H9 (cell line): ENCODE results near the gene SERTAD2. TPM values are rescaled to one million over a fixed set of nuclear protein-coding genes. Genes with fewer than 3 reads are reported as not detected.

Experiments
- DNase-seq: peaks from one replicate; pipeline ENCODE4 v3.0.0-alpha.2; 2017
- H2AFZ ChIP-seq: one replicate; pipeline ENCODE4 v1.6.1; 2013; ENCODE audit warnings: mild to moderate bottlenecking, low read length, control low read depth, moderate library complexity
- H2AK5ac ChIP-seq: 2 replicates; pipeline ENCODE4 v1.6.1; 2013; ENCODE audit warnings: low read length, control low read depth, mixed read lengths; ENCODE audit not compliant: insufficient read length
- H2BK120ac ChIP-seq: one replicate; pipeline ENCODE4 v1.6.1; 2013; ENCODE audit warnings: low read depth, mild to moderate bottlenecking, low read length, control low read depth, inconsistent platforms; ENCODE audit not compliant: poor library complexity, severe bottlenecking
- H2BK12ac ChIP-seq: 2 replicates; pipeline ENCODE4 v1.6.1; 2013; ENCODE audit warnings: low read length, control low read depth, mixed read lengths, low read depth; ENCODE audit not compliant: insufficient read length
- H2BK15ac ChIP-seq: 2 replicates; pipeline ENCODE4 v1.6.1; 2013; ENCODE audit warnings: low read depth, low read length, control low read depth
- H2BK20ac ChIP-seq: one replicate; pipeline ENCODE4 v1.6.1; 2013; ENCODE audit warnings: low read depth, mild to moderate bottlenecking, low read length, control low read depth, inconsistent platforms; ENCODE audit not compliant: poor library complexity, severe bottlenecking
- H2BK5ac ChIP-seq: 2 replicates; pipeline ENCODE4 v1.6.1; 2013; ENCODE audit warnings: low read length, control low read depth, mixed read lengths; ENCODE audit not compliant: insufficient read length
- H3K14ac ChIP-seq: 2 replicates; pipeline ENCODE4 v1.6.1; 2013; ENCODE audit warnings: low read length, control low read depth; ENCODE audit not compliant: insufficient read depth
- H3K18ac ChIP-seq: 2 replicates; pipeline ENCODE4 v1.6.1; 2013; ENCODE audit warnings: low read depth, mild to moderate bottlenecking, mixed read lengths, low read length, control low read depth; ENCODE audit not compliant: insufficient read length
- H3K23ac ChIP-seq: 2 replicates; pipeline ENCODE4 v1.6.1; 2013; ENCODE audit warnings: low read length, control low read depth, mixed read lengths, low read depth; ENCODE audit not compliant: insufficient read length
- H3K23me2 ChIP-seq: 2 replicates; pipeline ENCODE4 v1.6.1; 2013; ENCODE audit warnings: low read depth, mild to moderate bottlenecking, mixed read lengths, low read length, control low read depth; ENCODE audit not compliant: insufficient read length, poor library complexity, severe bottlenecking
- H3K27ac ChIP-seq: 2 replicates; pipeline ENCODE4 v1.5.1; 2013; ENCODE audit warnings: low read length, control low read depth, mixed read lengths, low read depth; ENCODE audit not compliant: insufficient read length
- H3K27me3 ChIP-seq: 2 replicates; pipeline ENCODE4 v1.6.1; 2013; ENCODE audit warnings: low read length, control low read depth, inconsistent platforms; ENCODE audit not compliant: insufficient read depth
- H3K4ac ChIP-seq: 2 replicates; pipeline ENCODE4 v1.6.1; 2013; ENCODE audit warnings: low read depth, mild to moderate bottlenecking, control low read depth, inconsistent platforms, low read length, moderate library complexity
- H3K4me1 ChIP-seq: 2 replicates; pipeline ENCODE4 v1.6.1; 2013; ENCODE audit warnings: low read length, control low read depth, inconsistent platforms; ENCODE audit not compliant: insufficient read depth
- H3K4me2 ChIP-seq: 2 replicates; pipeline ENCODE4 v1.6.1; 2013; ENCODE audit warnings: low read length, control low read depth, mixed read lengths; ENCODE audit not compliant: insufficient read length, insufficient read depth
- H3K56ac ChIP-seq: 2 replicates; pipeline ENCODE4 v1.6.1; 2013; ENCODE audit warnings: low read depth, mild to moderate bottlenecking, mixed read lengths, low read length, control low read depth; ENCODE audit not compliant: insufficient read length
- H3K79me1 ChIP-seq: 2 replicates; pipeline ENCODE4 v1.6.1; 2013; ENCODE audit warnings: low read depth, mild to moderate bottlenecking, moderate library complexity, low read length, control low read depth, inconsistent platforms; ENCODE audit not compliant: insufficient read depth, poor library complexity, severe bottlenecking
- H3K79me2 ChIP-seq: 2 replicates; pipeline ENCODE4 v1.6.1; 2013; ENCODE audit warnings: low read length, control low read depth, inconsistent platforms; ENCODE audit not compliant: insufficient read depth
- H3K9ac ChIP-seq: 2 replicates; pipeline ENCODE4 v1.6.1; 2013; ENCODE audit warnings: low read length, control low read depth, mixed read lengths; ENCODE audit not compliant: insufficient read length; ENCODE audit errors: extremely low read depth
- H3K9me3 ChIP-seq: one replicate; pipeline ENCODE4 v1.6.1; 2013; ENCODE audit warnings: low read depth, low read length, inconsistent platforms; ENCODE audit not compliant: control insufficient read depth
- H3T11ph ChIP-seq: one replicate; pipeline ENCODE4 v1.6.1; 2013; ENCODE audit warnings: mild to moderate bottlenecking, low read length, control low read depth, inconsistent platforms
- H4K20me1 ChIP-seq: one replicate; pipeline ENCODE4 v1.6.1; 2013; ENCODE audit not compliant: control insufficient read depth, insufficient read length, insufficient read depth
- H4K5ac ChIP-seq: 2 replicates; pipeline ENCODE4 v1.6.1; 2013; ENCODE audit warnings: low read depth, mild to moderate bottlenecking, mixed read lengths, low read length, control low read depth; ENCODE audit not compliant: insufficient read length
- H4K8ac ChIP-seq: replicated peaks from 2 replicates; pipeline ENCODE4 v1.6.1; 2013; ENCODE audit warnings: low read length, control low read depth, mixed read lengths, low read depth; ENCODE audit not compliant: insufficient read length
- H4K91ac ChIP-seq: 2 replicates; pipeline ENCODE4 v1.6.1; 2013; ENCODE audit warnings: low read depth, mild to moderate bottlenecking, moderate library complexity, mixed read lengths, low read length, control low read depth; ENCODE audit not compliant: insufficient read length
- H3K27ac Mint-ChIP-seq, 3 experiments: 2 replicates in 2 of 3; 3 replicates in 1 of 3; pipeline ENCODE4 v1.8.0; 2020 to 2021; ENCODE audit warnings: mixed read lengths in 3 of 3, mild to moderate bottlenecking in 1 of 3, moderate library complexity in 1 of 3
- H3K27me3 Mint-ChIP-seq: 2 replicates; pipeline ENCODE4 v1.8.0; 2021; ENCODE audit warnings: low read depth, mild to moderate bottlenecking, moderate library complexity, mixed read lengths
- H3K36me3 Mint-ChIP-seq, 3 experiments: 2 replicates in 2 of 3; 3 replicates in 1 of 3; pipeline ENCODE4 v1.8.0; 2020 to 2021; ENCODE audit warnings: low read depth in 3 of 3, mixed read lengths in 3 of 3; ENCODE audit not compliant: insufficient read depth in 1 of 3
- H3K4me1 Mint-ChIP-seq, 2 experiments: 2 replicates each; pipeline ENCODE4 v1.8.0; 2020; ENCODE audit warnings: mixed read lengths in 2 of 2
- H3K4me3 Mint-ChIP-seq, 2 experiments: 2 replicates in 1 of 2; 3 replicates in 1 of 2; pipeline ENCODE4 v1.8.0; 2020 to 2021; ENCODE audit warnings: mild to moderate bottlenecking in 2 of 2, mixed read lengths in 2 of 2, moderate library complexity in 1 of 2
- H3K9me3 Mint-ChIP-seq, 2 experiments: 2 replicates in 1 of 2; 3 replicates in 1 of 2; pipeline ENCODE4 v1.8.0; 2020; ENCODE audit warnings: mild to moderate bottlenecking in 2 of 2, mixed read lengths in 2 of 2, moderate library complexity in 1 of 2
- WGBS: extraction: QIAGEN DNeasy Blood & Tissue Kit; methylation state at CpG from one replicate; pipeline ENCODE4 v1.1.7; 2013; ENCODE audit warnings: missing lambda C conversion rate, low lambda C conversion rate, mixed read lengths; ENCODE audit not compliant: insufficient read length; ENCODE audit errors: extremely low coverage; 5-methylcytosine and 5-hydroxymethylcytosine counted together
- total RNA-seq: library from RNA; stranded (reverse); gene quantifications from 2 replicates; pipeline ENCODE4 v1.2.1, GENCODE V29; 2021
- TF ChIP-seq, protein P1 (sequence below): fragments of 200-600 bp; sonication (generic); conservative IDR thresholded peaks from 3 replicates; pipeline ENCODE4 v1.8.0; 2021; ENCODE audit warnings: antibody characterized with exemption, mild to moderate bottlenecking

Gene SERTAD2
- total RNA-seq, 1 experiment from 2014 or later: 3.5 TPM

DNA sequence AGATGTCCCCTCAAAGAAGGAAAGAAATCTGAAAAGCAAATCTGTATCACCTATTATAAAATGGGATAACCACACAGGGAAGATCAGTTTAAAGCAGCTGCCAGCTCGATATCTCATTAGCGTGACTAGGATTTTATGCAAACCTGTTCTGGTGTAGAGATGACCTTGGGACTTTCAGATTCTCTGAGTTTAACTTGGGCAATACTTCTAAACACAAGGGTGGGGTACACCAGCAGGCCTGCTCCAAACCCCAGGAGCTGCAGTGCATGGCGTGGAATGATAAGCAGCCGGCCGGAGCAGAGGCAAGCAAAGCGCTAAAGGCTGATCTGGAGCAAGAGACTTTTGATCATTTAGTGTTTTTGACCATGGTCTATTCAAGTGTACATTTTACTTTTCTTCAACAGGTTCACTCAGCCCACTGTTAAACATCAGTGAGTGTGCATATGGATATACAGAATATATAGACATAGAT is 4.7 kb downstream of the SERTAD2 start:
- peaks cover 48 to 49% of the 10 kb centered on the region in 2 experiments for H3K4me1 Mint-ChIP-seq
- Histone ChIP-seq H3K56ac (no peak overlapping the region), H3K4me1 (peaks cover 3% of the 10 kb centered on the region; the same call in 1 of the 2 replicates), H4K20me1 (no peaks in the 10 kb centered on the region), H4K8ac (no peak overlapping the region), H2AFZ (no peak overlapping the region), H4K91ac (no peak overlapping the region), H2BK15ac (no peak overlapping the region), H3K23me2 (peaks cover 17% of the 10 kb centered on the region), H2BK120ac (no peak overlapping the region), H3K23ac (no peak overlapping the region), H3K18ac (no peak overlapping the region), H3K9ac (no peak overlapping the region), H3T11ph (no peak overlapping the region), H4K5ac (no peak overlapping the region), H3K27me3 (no peaks in the 10 kb centered on the region; the same call in 1 of the 2 replicates), H3K9me3 (no peaks in the 10 kb centered on the region), H2BK5ac (no peak overlapping the region), H3K79me2 (0 out of 2 replicates have a peak, but pooled peaks cover 3% of the 10 kb centered on the region), H3K4ac (no peak overlapping the region), H3K79me1 (no peaks in the 10 kb centered on the region), H3K14ac (no peak overlapping the region), H2BK12ac (no peak overlapping the region), H2AK5ac (no peak overlapping the region), H3K4me2 (no peak overlapping the region), H2BK20ac (no peak overlapping the region), H3K27ac (no peak overlapping the region)
- no peaks in the 10 kb centered on the region for H3K36me3 Mint-ChIP-seq
- WGBS: no CpG with 5 or more reads among the region's 6 CpGs
- no peak overlapping the region; a peak in 1 of 5 replicates for H3K4me3 Mint-ChIP-seq
- no peak for DNase-seq
- TF ChIP-seq, protein P1, sequence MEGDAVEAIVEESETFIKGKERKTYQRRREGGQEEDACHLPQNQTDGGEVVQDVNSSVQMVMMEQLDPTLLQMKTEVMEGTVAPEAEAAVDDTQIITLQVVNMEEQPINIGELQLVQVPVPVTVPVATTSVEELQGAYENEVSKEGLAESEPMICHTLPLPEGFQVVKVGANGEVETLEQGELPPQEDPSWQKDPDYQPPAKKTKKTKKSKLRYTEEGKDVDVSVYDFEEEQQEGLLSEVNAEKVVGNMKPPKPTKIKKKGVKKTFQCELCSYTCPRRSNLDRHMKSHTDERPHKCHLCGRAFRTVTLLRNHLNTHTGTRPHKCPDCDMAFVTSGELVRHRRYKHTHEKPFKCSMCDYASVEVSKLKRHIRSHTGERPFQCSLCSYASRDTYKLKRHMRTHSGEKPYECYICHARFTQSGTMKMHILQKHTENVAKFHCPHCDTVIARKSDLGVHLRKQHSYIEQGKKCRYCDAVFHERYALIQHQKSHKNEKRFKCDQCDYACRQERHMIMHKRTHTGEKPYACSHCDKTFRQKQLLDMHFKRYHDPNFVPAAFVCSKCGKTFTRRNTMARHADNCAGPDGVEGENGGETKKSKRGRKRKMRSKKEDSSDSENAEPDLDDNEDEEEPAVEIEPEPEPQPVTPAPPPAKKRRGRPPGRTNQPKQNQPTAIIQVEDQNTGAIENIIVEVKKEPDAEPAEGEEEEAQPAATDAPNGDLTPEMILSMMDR: no peak
- H3K27ac Mint-ChIP-seq: no peak overlapping the region
- H3K27me3 Mint-ChIP-seq: peaks cover 27% of the 10 kb centered on the region
- no peaks in the 10 kb centered on the region for H3K9me3 Mint-ChIP-seq
